Fibroblast of peridontal ligament (primary cell): ENCODE data around the gene DNAAF8.
A peak's percentile ranks its signal among the peaks of the same experiment; 100 is the strongest.

ENCODE experiments used
- DNase-seq: peaks from one replicate; pipeline ENCODE4 v3.0.0-alpha.2; 2010; ENCODE audit errors: extremely low read depth

The DNAAF8 gene

GRCh38 chr16:4752351-4753100 is 18.2 kb downstream of the DNAAF8 start:
- no peak for DNase-seq

DNA sequence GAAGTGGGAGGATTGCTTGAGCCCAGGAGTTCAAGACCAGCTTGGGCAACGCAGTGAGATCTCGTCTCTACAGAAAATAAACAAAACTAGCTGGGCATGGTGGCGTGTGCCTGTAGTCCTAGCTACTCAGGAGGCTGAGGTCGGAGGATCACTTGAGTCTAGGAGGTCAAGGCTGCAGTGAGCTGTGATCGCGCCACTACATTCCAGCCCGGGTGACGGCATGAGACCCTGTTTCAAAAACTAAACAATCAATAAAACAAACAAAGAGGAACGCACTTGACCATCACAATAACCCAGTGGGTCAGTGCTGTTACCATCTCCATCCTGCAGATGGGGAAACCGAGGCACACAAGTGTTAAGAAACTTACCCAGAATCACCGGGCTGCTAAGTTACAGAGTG is 18.9 kb downstream of the DNAAF8 start:
- DNase-seq = no peak

GRCh38 chr16:4754865-4755264 is 20.5 kb downstream of the DNAAF8 start:
- no peak for DNase-seq

- no peak for DNase-seq
These were observed 21.4 kb downstream of the DNAAF8 start for GRCh38 chr16:4755687-4756086.

DNA sequence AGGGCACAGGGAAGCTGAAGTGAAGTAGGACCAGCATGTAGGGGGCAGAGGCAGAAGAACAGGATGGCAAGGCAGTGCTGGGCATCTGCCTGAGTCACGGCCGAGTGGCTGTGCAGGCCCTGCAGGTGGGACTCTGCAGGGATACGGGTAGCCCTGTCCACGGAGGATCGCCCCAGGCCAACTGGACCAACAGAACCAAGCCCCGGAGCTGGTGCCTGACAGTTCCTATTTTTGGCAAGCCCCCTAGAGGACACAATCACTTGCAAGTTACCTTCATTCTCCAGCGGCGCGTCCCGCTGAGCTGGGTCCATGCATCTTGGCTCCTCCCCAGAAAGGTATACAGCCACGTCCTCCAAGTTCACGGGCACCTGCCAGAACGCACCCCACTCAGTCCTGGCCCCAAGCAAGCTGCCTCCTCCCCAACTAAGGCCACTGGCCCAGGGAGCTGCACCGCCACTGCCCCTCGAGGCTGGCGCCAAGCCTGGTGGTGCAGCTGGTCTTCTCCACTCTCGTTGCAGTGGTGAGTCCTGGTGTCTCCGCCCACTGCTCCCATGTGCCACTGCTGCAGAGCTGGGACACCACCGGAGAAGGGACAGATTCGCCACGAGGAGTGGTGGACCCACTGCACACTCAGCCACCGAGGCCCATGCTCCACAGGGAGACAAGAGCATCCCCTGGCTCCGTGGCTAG is 26.0 kb downstream of the DNAAF8 start:
- DNase-seq = no peak

GRCh38 chr16:4762205-4762604 is 27.9 kb downstream of the DNAAF8 start:
- DNase-seq = no peak

DNA sequence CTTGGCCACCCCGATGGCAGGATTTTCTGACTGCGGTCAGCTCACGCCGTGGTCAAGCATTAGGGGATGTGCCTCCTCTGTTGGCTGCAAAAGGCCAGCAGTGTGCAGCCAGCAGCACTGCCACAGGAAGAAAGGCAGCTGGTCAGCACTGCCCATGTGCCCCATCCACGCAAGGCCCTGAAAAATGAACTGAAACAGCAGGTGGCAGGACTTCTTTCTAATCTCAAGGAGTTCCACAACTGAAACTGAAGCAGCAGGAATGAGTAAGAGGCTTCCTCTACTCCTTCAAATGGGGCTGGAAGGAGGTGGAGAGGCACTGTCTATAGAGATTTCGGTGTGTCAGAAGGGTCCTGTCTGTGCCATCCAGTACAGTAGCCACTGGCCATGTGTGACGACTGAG is 29.5 kb downstream of the DNAAF8 start:
- no peak for DNase-seq

- no peak for DNase-seq
These were observed 31.5 kb downstream of the DNAAF8 start for GRCh38 chr16:4765511-4766474.

GRCh38 chr16:4766875-4767628 is 32.7 kb downstream of the DNAAF8 start, which contains the start of gene ZNF500:
Gene ZNF500, minus strand, starts transcription at chr16:4767162. Its CDS starts 1,184 bp downstream, at chr16:4765978.
- peak; percentile 93 for DNase-seq

GRCh38 chr16:4767872-4768548 is 33.7 kb downstream of the DNAAF8 start:
- no peak for DNase-seq

DNA sequence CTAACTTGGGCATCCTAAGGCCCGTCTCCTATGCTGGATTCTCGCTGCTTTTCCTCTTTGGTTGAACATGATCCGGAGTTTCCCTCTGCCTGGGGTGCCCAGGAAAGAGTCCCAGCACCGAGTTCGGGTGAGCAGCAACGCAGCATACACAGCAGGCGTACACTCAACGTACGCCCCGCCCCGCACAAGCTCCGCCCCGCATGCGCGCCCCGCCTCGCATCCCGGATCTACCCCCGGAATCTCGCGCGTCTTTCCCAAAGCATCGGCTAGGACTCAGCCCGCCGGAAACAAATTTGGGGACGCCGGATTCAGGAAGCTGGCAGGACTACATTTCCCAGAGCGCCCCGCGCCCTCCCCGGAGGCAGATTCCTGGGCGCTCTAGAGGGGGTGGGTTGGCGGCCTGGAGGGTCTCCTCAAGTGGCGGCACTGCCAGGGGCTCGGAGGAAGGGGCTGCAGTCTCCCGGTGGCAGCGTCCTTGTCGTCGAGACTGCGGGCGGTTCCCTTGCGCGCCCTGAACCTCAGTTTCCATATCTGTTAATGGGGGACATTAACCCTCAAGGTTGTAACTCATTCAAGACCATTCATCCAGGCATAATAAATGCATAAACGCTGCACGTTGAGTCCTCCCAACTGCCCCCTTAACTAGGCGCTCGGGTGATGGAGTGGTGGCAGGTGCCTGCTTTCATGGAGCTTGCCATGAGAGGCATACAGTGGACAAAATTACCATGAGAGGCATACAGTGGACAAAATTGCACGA is 34.4 kb downstream of the DNAAF8 start:
- peak; percentile 93 for DNase-seq

DNA sequence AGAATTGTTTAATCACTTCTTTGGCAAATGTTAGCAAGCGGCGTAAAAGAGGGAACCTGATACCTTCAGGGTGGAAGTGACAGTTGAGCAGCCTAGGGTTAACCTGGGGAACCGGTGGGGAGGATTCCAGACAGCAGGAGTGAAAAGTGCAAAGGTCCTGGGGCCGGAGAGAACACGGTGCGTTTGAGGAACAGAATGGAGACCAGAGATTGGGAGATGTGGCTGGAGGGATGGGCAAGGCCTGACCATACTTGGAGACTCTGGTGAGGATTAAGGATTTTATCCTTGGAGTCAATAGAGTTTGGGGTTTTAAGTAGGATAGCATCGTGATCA is 34.9 kb downstream of the DNAAF8 start:
- no peak for DNase-seq

DNA sequence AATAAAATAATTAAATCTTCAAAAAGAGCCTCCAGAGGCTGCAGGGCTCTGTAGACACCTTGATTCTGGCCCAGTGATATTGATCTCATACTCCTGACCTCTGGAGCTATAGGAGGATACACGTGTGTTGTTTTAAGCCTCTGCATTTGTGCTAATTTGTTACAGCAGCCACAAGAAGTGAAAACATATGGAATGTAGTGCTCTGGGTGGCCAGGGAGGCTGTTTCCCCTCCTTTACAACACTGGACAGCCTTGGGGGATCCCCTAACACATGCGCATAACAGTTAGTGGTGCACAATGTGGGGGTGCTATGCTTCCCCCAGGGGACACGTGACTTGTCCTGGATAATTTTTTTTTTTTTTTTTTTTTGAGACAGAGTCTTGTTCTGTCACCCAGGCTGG is 37.3 kb downstream of the DNAAF8 start:
- DNase-seq = no peak

GRCh38 chr16:4772351-4772750 is 38.0 kb downstream of the DNAAF8 start:
- DNase-seq = no peak

DNA sequence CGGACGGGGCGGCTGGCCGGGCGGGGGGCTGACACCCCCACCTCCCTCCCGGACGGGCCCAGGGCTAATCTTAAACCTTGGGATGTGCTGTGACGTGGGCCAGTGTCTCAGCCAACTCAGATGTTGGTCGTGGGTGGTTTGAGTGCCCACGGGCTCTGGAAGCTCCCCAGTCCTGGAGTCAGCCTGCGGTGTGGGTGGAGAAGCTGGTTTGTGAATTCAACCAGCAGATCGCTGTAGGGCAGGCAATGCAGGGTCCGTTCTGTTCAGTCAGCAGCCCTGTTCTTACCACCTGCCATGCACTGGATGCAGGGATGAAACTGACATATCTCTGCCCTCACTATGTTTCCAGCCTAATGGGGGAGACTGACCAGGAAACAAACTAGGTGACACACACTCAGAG is 40.7 kb downstream of the DNAAF8 start:
- DNase-seq = no peak

GRCh38 chr16:4776141-4776705 is 41.9 kb downstream of the DNAAF8 start:
- DNase-seq = no peak

GRCh38 chr16:4777339-4778049 is 43.2 kb downstream of the DNAAF8 start:
- no peak for DNase-seq

- DNase-seq = no peak
These were observed 43.7 kb downstream of the DNAAF8 start for GRCh38 chr16:4778050-4778392.

DNA sequence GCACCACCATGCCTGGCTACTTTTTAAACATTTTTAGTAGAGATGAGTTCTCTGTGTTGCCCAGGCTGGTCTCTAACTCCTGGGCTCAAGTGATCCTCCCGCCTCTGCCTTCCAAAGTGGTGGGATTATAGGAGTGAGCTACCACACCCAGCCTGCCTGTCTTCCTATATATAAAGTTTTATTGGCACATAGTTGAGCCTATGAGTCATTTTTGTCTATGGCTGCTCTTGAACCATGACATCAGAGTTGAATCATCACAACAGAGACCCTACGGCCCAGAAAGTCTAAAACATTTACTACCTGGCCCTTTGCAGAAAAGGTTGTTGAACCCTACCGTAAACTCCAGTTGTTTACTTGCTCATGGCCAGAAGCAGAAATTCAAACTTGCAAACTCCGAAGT is 45.9 kb downstream of the DNAAF8 start:
- no peak for DNase-seq
